OCI-LY7 (cell line): ENCODE results near the gene NAA16. TPM values are rescaled to one million over a fixed set of nuclear protein-coding genes. Genes with fewer than 3 reads are reported as not detected.

Source experiments
- BruUV-seq: library from RNA; stranded (reverse); fragments of 400-500 nt; replicated peaks from 2 replicates; lab custom pipeline; 2021; lab: Mats Ljungman, UMichigan
- CTCF ChIA-PET: fragments of 300-600 bp; sonication (Branson Sonifier 250); formaldehyde crosslinking; loops from one replicate; lab custom pipeline; 2022; ENCODE audit warnings: antibody characterized with exemption; ENCODE audit not compliant: unreplicated experiment; lab: Charles Lee
- POLR2A ChIA-PET: fragments of 300-600 bp; sonication (Branson Sonifier 250); formaldehyde crosslinking; loops from one replicate; lab custom pipeline; 2022; ENCODE audit warnings: antibody characterized with exemption; lab: Charles Lee
- DNase-seq: peaks from one replicate; pipeline ENCODE4 v3.0.0-alpha.2; 2015; ENCODE audit warnings: low spot score
- H2AFZ ChIP-seq: fragments of 200-600 bp; sonication (generic), shearing (Covaris generic); 2 replicates; pipeline ENCODE4 v1.6.1; 2014; ENCODE audit warnings: mild to moderate bottlenecking, antibody characterized with exemption, low read length, moderate library complexity
- H3K27ac ChIP-seq: fragments of 200-600 bp; sonication (generic); 2 replicates; pipeline ENCODE4 v1.5.1; 2014; ENCODE audit warnings: mixed run types, low read depth, mild to moderate bottlenecking, moderate library complexity, low read length, inconsistent platforms; ENCODE audit not compliant: poor library complexity, severe bottlenecking
- H3K36me3 ChIP-seq: fragments of 200-600 bp; sonication (generic); 2 replicates; pipeline ENCODE4 v1.6.1; 2014; ENCODE audit warnings: mild to moderate bottlenecking, antibody characterized with exemption, low read length, moderate library complexity, mixed read lengths; ENCODE audit not compliant: insufficient read depth
- H3K4me1 ChIP-seq: fragments of 200-600 bp; sonication (generic); 2 replicates; pipeline ENCODE4 v1.5.1; 2014; ENCODE audit warnings: mild to moderate bottlenecking, low read length; ENCODE audit not compliant: insufficient read depth, poor library complexity, severe bottlenecking
- H3K4me2 ChIP-seq: fragments of 200-600 bp; sonication (generic); 2 replicates; pipeline ENCODE4 v1.6.1; 2014; ENCODE audit warnings: mild to moderate bottlenecking, low read length
- H3K4me3 ChIP-seq: fragments of 200-600 bp; sonication (generic); 2 replicates; pipeline ENCODE4 v1.5.1; 2014; ENCODE audit warnings: mild to moderate bottlenecking, low read depth, low read length; ENCODE audit not compliant: poor library complexity, severe bottlenecking
- H3K79me2 ChIP-seq: fragments of 200-600 bp; sonication (generic); 2 replicates; pipeline ENCODE4 v1.6.1; 2016; ENCODE audit warnings: low read depth, mild to moderate bottlenecking, low read length, moderate library complexity, mixed read lengths; ENCODE audit not compliant: insufficient read depth
- H3K9me2 ChIP-seq: fragments of 200-600 bp; sonication (generic); 2 replicates; pipeline ENCODE4 v1.6.1; 2016; ENCODE audit warnings: mild to moderate bottlenecking, low read length, mixed read lengths; ENCODE audit not compliant: insufficient read depth
- H3K9me3 ChIP-seq: fragments of 200-600 bp; sonication (generic); 2 replicates; pipeline ENCODE4 v1.6.1; 2014; ENCODE audit warnings: mild to moderate bottlenecking, mixed run types, low read length, mixed read lengths
- H4K20me1 ChIP-seq: fragments of 200-600 bp; sonication (generic); 2 replicates; pipeline ENCODE4 v1.6.1; 2014; ENCODE audit warnings: mild to moderate bottlenecking, antibody characterized with exemption, low read length, moderate library complexity, mixed read lengths; ENCODE audit not compliant: insufficient read depth
- EZH2phosphoT487 ChIP-seq: fragments of 200-600 bp; sonication (generic); IDR thresholded peaks from 2 replicates; pipeline ENCODE4 v1.6.1; 2018; ENCODE audit warnings: low read depth, borderline replicate concordance, mild to moderate bottlenecking, mixed run types, antibody characterized with exemption, low read length, moderate library complexity, mixed read lengths
- intact Hi-C: fragments of 100-400 bp; cut with micrococcal nuclease; formaldehyde crosslinking; loops from one replicate; pipeline ENCODE4 v1.10.0; 2022; ENCODE audit not compliant: unreplicated experiment
- total RNA-seq, 2 experiments: library from RNA; depleted of rRNA in 1 of 2; stranded (reverse); fragments of >200 nt in 1 of 2; shearing (Covaris generic) in 1 of 2; gene quantifications; 2 replicates each; pipeline ENCODE4 v1.2.3, GENCODE V29; 2014 to 2022
- TF ChIP-seq, protein P1 (sequence below): fragments of 200-600 bp; sonication (generic); conservative IDR thresholded peaks from 2 replicates; pipeline ENCODE4 v1.5.1; 2014; ENCODE audit warnings: mild to moderate bottlenecking, antibody characterized with exemption, low read length, moderate library complexity, mixed read lengths

NAA16 gene
- total RNA-seq, 2 experiments from 2014 or later, result 22.4 to 45.9 TPM

- H4K20me1 ChIP-seq, result no peaks in the 10 kb centered on the region
- no peaks in the 10 kb centered on the region for H3K9me2 ChIP-seq
- peaks cover 5% of the 10 kb centered on the region for H3K4me1 ChIP-seq
- CTCF ChIA-PET, result no interaction called here
- intact Hi-C loops, result no loop called here
- TF ChIP-seq EZH2phosphoT487, result no peak
- TF ChIP-seq, protein P1, sequence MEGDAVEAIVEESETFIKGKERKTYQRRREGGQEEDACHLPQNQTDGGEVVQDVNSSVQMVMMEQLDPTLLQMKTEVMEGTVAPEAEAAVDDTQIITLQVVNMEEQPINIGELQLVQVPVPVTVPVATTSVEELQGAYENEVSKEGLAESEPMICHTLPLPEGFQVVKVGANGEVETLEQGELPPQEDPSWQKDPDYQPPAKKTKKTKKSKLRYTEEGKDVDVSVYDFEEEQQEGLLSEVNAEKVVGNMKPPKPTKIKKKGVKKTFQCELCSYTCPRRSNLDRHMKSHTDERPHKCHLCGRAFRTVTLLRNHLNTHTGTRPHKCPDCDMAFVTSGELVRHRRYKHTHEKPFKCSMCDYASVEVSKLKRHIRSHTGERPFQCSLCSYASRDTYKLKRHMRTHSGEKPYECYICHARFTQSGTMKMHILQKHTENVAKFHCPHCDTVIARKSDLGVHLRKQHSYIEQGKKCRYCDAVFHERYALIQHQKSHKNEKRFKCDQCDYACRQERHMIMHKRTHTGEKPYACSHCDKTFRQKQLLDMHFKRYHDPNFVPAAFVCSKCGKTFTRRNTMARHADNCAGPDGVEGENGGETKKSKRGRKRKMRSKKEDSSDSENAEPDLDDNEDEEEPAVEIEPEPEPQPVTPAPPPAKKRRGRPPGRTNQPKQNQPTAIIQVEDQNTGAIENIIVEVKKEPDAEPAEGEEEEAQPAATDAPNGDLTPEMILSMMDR, result no peak
- H3K36me3 ChIP-seq, result no peaks in the 10 kb centered on the region
- no TSS peak for BruUV-seq
- no peaks in the 10 kb centered on the region for H3K9me3 ChIP-seq
- H2AFZ ChIP-seq, result no peak overlapping the region
- DNase-seq, result no peak
- POLR2A ChIA-PET, result interaction anchor here (1.2 to 1.9 kb wide), 5 partner anchors 8 to 19 kb away, joined by 3 to 6 read pairs (median 4); partner anchors contain the start of gene MTRF1
- H3K4me3 ChIP-seq, result no peak overlapping the region
- H3K27ac ChIP-seq, result no peak overlapping the region
- no peak overlapping the region for H3K4me2 ChIP-seq
- no peaks in the 10 kb centered on the region for H3K79me2 ChIP-seq
Measured at GRCh38 chr13:41282129-41282571, 28.9 kb upstream of the NAA16 start.

DNA sequence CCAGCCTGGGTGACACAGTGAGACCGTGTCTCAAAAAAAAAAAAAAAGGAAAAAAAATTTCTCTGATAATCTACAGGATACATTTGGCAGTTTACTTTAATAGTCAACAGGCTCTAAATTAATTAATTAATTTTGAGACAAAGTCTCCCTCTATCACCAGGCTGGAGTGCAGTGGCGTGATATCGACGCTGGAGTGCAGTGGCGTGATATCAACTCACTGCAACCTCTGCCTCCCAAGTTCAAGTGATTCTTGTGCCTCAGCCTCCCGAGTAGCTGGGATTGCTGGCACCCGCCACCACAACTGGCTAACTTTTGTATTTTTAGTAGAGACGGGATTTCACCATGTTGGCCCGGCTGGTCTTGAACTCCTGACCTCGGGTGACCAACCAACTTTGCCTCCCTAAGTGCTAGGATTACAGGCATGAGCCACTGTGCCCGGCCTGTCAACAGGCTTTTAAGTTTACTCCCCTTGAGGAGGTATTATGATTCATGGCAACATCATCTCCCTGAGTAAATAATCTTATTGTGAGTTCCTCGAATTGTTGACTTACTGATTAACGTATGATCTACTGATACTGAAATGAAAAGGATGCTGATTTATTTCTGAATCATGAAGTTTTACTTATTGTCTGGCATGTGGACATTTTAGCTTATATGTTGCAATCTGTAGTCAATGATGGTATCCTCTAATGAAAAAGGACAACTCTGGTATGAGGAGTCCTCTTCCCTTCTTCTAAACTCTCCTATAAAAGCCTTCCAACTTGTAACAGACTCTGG is 26.4 kb upstream of the NAA16 start:
- Histone ChIP-seq H4K20me1 (no peaks in the 10 kb centered on the region), H3K27ac (no peak overlapping the region), H3K9me2 (no peaks in the 10 kb centered on the region), H3K79me2 (no peaks in the 10 kb centered on the region), H3K4me1 (peaks cover 5% of the 10 kb centered on the region), H3K4me3 (no peak overlapping the region), H3K4me2 (no peak overlapping the region), H3K9me3 (no peaks in the 10 kb centered on the region), H2AFZ (no peak overlapping the region), H3K36me3 (no peaks in the 10 kb centered on the region)
- ChIA-PET POLR2A (interaction anchor here (1.1 kb wide), 1 partner anchor 11 kb away, joined by 4 read pairs; no protein-coding TSS in a partner anchor), CTCF (no interaction called here)
- TF ChIP-seq, protein P1, result no peak
- no peak for TF ChIP-seq EZH2phosphoT487
- no peak for DNase-seq
- intact Hi-C loops, result no loop called here
- no TSS peak for BruUV-seq

DNA sequence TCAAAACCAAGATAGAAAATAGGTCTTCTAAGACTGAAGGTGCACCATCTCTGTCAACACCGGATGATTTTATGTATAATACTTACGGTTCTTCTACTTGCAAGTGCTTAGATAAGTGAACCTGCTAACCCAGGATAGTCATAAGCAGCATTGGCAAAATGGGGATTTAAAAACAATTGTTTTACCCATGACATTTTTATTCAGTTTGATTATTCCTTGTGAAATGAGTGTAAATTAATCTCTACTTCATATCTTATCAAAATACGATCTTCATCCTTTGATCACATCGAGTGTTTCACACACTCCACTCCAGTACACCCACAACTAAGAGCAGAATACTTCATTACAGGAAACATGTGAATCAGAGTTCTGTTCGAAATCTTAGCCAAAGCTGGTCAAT is 24.7 kb upstream of the NAA16 start:
- Histone ChIP-seq H3K4me3 (no peak overlapping the region), H3K27ac (no peak overlapping the region), H3K4me1 (peaks cover 5% of the 10 kb centered on the region), H2AFZ (no peak overlapping the region), H4K20me1 (no peaks in the 10 kb centered on the region), H3K4me2 (no peak overlapping the region), H3K9me3 (no peaks in the 10 kb centered on the region), H3K9me2 (no peaks in the 10 kb centered on the region), H3K79me2 (no peaks in the 10 kb centered on the region), H3K36me3 (no peaks in the 10 kb centered on the region)
- CTCF ChIA-PET, result no interaction called here
- DNase-seq, result no peak
- intact Hi-C loops, result no loop called here
- TF ChIP-seq, protein P1, result no peak
- TF ChIP-seq EZH2phosphoT487, result no peak
- POLR2A ChIA-PET, result no interaction called here
- BruUV-seq, result no TSS peak
